ENCODE measurements around the gene SLC2A10.

- TF ChIP-seq CTCF (IDR thresholded peaks at IDR 0.05; ENCODE audit: insufficient read depth, low read length, poor library complexity, severe bottlenecking) (no peak), EZH2phosphoT487 (conservative IDR thresholded peaks at IDR 0.05; ENCODE audit: low read length) (no peak)
These were observed 28.8 kb upstream of the SLC2A10 start for GRCh38 chr20:46680684-46681031.
